ENCODE data around the gene PLSCR4.

DNA sequence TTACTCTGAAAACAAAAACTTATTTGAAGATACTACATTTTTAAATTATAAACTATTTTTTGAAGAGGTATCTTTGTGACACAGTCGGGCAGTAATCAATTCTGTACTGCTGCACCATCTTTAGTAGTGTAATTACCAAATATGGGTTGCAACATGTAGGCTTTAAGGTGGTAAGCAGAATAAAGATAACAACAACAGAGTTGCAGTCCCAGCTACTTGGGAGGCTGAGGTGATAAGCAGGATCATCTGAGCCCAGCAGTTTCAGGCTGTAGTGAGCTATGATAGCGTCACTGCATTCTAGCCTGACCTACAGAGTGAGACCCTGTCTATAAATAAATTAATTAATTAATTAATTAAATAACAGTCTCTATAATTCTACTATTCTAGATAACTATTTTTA is 95.9 kb downstream of the PLSCR4 start:
- TF ChIP-seq CTCF (IDR thresholded peaks at IDR 0.05) (no peak), POLR2A (IDR thresholded peaks at IDR 0.05) (no peak)
